Stimulated activated CD8-positive, alpha-beta memory T cell treated with anti-CD3 and anti-CD28 coated beads, Interleukin-15, amount 100 ng/mL, for 4 hours (primary cell): ENCODE data around the gene TIMM44.
"Not testable (repeated sequence)": the region's sequence is repeated elsewhere in the genome, so short reads cannot be mapped to it uniquely, and the experiment has no call there.

Source experiments
- DNase-seq, 2 donors: peaks; one replicate each; pipeline ENCODE4 v3.0.0-alpha.2; 2020; ENCODE audit warnings: low read depth in 2 of 2

TIMM44 gene

GRCh38 chr19:7976461-7976860 lies 33.0 kb upstream of the TIMM44 start:
- no peak for DNase-seq

DNA sequence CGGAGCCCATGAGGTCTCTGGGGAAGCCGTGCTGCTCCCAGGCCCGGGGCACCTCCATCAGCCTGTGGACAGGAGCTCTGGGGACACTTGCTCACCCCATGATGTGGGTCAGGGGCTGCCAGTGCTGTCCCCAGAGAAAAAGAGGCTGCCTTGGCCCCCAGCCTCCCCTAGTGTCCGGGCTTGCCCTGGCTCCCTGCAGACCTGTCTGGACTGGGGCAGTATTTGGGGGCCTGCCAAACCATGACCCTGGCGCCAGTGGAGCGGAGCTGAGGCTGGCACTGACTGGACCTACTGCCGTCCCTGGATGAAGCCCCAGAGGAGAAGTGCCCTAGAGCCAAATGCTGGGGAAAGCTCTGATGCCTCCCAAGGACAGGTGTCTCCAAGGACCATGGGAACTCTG lies 31.6 kb upstream of the TIMM44 start:
- DNase-seq: no peak

- DNase-seq: no peak
Measured at GRCh38 chr19:7973883-7974282, 30.4 kb upstream of the TIMM44 start.

GRCh38 chr19:7971553-7972520 lies 28.4 kb upstream of the TIMM44 start:
- no peak for DNase-seq

DNA sequence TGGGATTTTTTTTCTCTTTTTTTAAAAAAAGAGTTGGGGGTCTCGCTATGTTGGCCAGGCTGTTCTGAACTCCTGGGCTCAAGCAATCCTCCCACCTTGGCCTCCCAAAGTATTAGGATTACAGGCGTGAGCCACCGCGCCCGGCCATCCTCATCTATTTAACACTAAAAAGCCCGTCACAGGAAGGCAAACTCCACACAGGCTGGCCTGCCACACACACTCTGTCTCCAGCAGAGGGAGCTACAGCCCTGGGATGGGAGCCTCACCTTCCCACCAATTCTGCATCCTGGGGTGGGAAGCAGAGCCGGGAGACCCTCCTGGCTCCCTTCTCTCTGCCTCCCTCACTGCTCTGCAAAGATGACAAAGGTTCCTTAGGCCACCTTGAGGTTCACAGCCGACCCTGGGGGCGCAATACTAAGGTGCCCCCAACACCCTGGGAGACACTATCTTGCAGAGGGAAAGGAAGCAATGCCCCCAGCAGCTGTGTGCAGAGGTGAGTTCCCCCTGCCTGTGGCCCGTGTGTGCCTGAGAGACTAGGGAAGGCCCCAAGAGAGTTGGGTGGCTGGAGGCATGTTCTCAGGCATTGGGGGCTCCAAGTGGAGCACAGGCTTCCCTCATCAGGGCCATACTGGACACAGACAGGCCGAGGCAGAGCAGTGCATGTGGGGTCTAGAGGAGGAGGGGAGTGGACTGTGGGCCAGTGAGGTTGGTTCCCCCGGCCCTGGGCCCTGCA lies 27.4 kb upstream of the TIMM44 start:
- no peak for DNase-seq

DNA sequence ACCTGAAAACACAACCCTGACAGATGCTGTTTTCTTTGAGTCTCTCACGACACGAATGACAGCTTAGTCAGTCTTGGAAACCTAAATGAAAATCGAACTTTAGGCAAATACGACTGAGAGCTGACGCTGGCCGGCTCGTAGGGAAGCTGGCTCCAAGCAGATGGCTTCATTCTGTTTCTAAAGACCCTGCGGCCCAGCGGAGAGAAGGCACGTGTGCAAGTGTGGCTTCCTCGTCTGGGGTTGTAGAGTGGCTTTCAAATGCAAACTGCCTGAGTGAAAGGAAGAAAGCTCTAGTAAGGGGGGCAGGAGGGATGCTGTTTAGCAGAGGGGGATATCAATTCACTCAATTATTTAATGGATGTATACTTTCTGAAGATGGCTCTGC lies 26.1 kb upstream of the TIMM44 start:
- DNase-seq: no peak

- DNase-seq: no peak
Measured at GRCh38 chr19:7968796-7969554, 25.5 kb upstream of the TIMM44 start.

GRCh38 chr19:7968008-7968795 lies 24.7 kb upstream of the TIMM44 start:
- DNase-seq: no peak

DNA sequence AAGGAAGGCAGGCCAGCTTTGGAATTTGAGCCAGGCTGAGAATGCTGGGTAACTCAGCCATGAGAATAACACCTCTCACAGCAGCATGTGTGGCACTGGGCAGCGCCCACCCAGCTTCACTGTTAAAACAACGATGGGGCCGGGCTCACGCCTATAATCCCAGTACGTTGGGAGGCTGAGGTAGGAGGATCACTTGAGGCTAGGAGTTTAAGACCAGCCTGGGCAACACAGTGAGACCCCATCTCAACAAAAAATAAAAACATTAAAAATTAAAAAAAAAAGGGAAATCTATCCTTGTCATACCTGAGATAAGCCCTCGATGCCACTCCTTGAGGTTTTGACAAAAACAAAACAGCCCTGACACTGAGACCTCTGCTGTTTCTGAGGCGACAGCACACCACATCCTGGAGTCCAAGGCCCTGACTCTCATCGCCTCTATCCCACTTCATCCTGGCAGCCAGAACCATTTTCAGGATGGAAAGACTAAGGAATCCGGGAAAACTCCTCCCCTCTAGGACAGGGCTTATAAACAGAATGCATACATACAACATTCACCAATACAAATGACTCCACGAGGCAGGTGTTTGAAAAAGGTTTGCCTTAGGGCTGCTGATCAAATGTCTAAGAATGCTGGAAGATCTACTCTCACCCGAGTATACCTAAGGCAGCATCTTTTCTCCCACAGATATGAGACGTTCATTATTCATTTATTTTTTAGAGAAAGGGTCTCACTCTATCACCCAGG lies 22.6 kb upstream of the TIMM44 start:
- no peak for DNase-seq

- DNase-seq: no peak
Measured at GRCh38 chr19:7965259-7965841, 21.9 kb upstream of the TIMM44 start.

DNA sequence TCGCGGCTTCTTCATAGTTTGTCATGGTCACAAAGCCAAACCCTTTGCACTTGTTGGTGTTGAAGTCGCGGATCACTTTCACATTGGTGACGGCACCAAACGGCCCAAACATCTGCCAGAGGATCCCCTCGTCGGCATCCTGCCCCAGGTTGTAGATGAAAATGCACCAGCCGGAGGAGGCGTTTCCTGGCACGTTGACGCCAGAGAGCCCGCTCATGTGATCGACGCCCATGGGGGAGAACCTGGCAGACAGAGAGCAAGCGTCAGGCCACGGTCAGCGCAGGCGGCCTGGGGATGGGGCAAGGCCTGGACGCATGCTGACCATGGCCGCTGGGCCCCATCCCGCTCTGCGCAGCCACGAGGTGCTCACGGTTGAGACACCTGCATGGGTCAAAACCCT lies 20.1 kb upstream of the TIMM44 start:
- DNase-seq: no peak

- DNase-seq: no peak
Measured at GRCh38 chr19:7962644-7963268, 19.3 kb upstream of the TIMM44 start.

DNA sequence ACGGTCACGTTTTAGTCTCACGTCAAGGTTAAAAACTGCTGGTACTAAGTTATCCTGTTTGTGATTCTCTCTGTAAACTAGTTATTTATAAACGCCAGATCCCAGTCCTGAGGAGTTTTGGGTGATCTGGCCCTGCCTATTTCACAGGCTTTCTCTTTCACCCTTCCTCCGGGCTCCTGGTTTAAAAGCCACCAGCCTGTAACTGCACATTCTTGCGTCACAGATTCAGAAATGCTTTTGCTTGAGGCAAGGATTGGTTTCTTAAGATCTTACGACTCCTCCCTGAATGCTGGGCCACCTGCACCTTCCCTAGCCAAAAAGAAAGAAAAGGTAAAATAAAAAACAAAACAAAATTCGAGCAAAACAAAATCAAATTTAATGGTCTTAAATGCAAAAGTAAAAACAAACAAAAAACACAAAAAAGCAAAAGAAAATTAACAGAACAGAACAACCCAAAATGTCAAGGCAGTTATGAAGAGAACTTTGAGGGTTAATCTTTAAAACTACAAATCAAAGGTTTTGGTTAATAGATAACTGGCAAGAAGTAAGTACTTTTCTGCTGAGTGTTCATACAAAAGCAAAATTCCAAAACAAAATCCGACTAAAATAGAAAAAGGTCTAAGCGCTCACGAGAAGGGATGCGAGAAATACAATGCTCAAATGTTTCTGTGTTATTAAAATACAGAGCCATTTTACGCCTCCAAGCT lies 18.6 kb upstream of the TIMM44 start:
- DNase-seq: no peak

DNA sequence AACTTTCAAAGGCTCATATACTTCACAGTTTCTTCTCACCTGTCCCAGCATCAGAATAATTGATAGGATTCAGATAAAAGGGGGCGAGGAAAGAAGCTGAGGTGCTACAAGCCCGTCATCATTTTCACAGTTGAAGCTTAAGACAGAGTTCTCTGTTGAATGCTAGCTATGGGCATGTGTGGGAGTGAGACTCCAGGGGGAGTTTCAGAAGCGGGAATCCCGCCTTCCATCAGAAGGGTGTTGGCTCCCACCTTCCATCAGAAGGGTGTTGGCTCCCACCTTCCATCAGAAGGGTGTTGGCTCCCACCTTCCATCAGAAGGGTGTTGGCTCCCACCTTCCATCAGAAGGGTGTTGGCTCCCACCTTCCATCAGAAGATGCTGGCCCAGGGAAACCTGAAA lies 17.6 kb upstream of the TIMM44 start:
- DNase-seq: not testable (repeated sequence)

GRCh38 chr19:7959211-7959610 lies 15.7 kb upstream of the TIMM44 start:
- no peak for DNase-seq

DNA sequence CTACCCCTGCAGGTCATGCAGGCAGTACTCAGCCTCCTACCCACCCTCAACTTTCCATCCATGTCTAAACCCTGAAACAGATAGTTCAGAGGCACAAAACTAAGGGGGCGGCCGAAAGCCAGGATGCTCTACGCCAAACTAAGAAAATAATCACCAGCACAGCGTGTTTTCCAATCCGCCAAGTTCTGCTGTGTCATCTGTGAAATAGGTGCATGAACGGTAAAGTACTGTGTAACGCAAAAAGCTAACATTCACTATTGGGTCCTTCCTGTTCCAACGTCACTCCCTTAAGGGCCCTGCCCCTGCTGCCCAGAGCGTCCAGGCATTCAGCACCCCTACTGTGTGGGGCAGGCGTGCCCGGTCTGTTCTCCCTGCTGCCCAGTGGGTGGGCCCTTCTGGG lies 12.2 kb upstream of the TIMM44 start:
- DNase-seq: no peak

DNA sequence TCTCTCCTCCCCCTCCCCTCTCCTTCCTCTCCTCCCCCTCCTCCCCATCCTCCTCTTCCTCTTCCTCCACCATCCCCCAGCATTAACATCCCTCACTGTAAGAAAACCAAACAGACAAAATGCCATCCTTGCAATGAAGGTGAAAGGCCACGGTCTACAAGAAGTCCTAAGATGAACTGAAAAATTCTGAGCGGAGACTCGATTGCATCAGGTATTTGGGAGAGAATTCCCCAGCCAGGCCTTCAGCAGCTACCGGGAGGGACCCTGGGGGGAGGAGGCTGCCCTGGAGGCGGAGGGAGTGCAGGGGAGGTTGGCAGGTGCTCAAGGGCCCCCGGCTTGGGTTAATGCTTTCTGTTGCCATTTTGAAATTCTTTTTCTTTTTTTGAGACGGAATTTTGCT lies 10.1 kb upstream of the TIMM44 start:
- DNase-seq: no peak

GRCh38 chr19:7953060-7953459 lies 9.6 kb upstream of the TIMM44 start:
- DNase-seq: no peak

- DNase-seq: no peak
Measured at GRCh38 chr19:7947939-7948338, 4.5 kb upstream of the TIMM44 start.
